Cardiac septum (tissue), 1 donor: ENCODE measurements around the gene MIDN. TPM values are rescaled to one million over a fixed set of nuclear protein-coding genes. Genes with fewer than 3 reads are reported as not detected.

Experiments used
- DNase-seq: peaks from one replicate; pipeline ENCODE4 v3.0.0-alpha.2; 2020; ENCODE audit warnings: low spot score
- intact Hi-C: fragments of 100-400 bp; cut with DNase I; formaldehyde crosslinking; loops from one replicate; pipeline ENCODE4 v1.14.0; 2022
- total RNA-seq: library from RNA; stranded (reverse); fragmentation: NEBNext Ultra II Directional; extraction: Animal tissue kit (Norgen Biotek cat#: 25700); gene quantifications from one replicate; pipeline ENCODE4 v1.2.1, GENCODE V29; 2021
- donor health status: DM: no; HTN: no; CAD: no.

Gene MIDN
- total RNA-seq, 1 donor from 2014 or later = 97.5 TPM

- intact Hi-C loops = no loop called here
- no peak for DNase-seq
These were observed 16.6 kb downstream of the MIDN start for GRCh38 chr19:1264801-1265614.

- intact Hi-C loops = loop anchor here (1.0 kb wide), 1 partner anchor 16 kb away; no protein-coding TSS in a partner anchor
- no peak for DNase-seq
These were observed 17.3 kb downstream of the MIDN start for GRCh38 chr19:1265615-1266128.

- intact Hi-C loops = loop anchor here (1.0 kb wide), 1 partner anchor 17 kb away; no protein-coding TSS in a partner anchor
- DNase-seq = peak; percentile 97
These were observed 17.9 kb downstream of the MIDN start for GRCh38 chr19:1266129-1266915.

- intact Hi-C loops = loop anchor here (1.0 kb wide), 3 partner anchors 18 to 44 kb away; no protein-coding TSS in a partner anchor
- DNase-seq = peak; percentile 93
These were observed 18.6 kb downstream of the MIDN start for GRCh38 chr19:1266916-1267476.

GRCh38 chr19:1267477-1268225, 19.3 kb downstream of the MIDN start:
- intact Hi-C loops = loop anchor here (1.0 kb wide), 2 partner anchors 23 to 44 kb away; no protein-coding TSS in a partner anchor

GRCh38 chr19:1268226-1269064, 20.1 kb downstream of the MIDN start:
- no peak for DNase-seq
- intact Hi-C loops = no loop called here

More at GRCh38 chr19:1267477-1268225, 19.3 kb downstream of the MIDN start:
- no peak for DNase-seq

- DNase-seq = peak; percentile 100
- intact Hi-C loops = no loop called here
These were observed 20.7 kb downstream of the MIDN start, which contains the start of gene CIRBP for GRCh38 chr19:1269065-1269477. TSS of gene CIRBP (plus strand) at chr19:1269332. CDS start at chr19:1270934, 1,602 bp downstream.

GRCh38 chr19:1269478-1270212, 21.3 kb downstream of the MIDN start:
- peak; percentile 94 for DNase-seq
- intact Hi-C loops = loop anchor here (5.0 kb wide), 1 partner anchor 113 kb away; the partner anchor contains the start of gene NDUFS7

- DNase-seq = no peak
- intact Hi-C loops = loop anchor here (5.0 kb wide), 1 partner anchor 112 kb away; the partner anchor contains the start of gene NDUFS7
These were observed 21.9 kb downstream of the MIDN start for GRCh38 chr19:1270213-1270853.

- no peak for DNase-seq
- intact Hi-C loops = loop anchor here (5.0 kb wide), 1 partner anchor 111 kb away; the partner anchor contains the start of gene NDUFS7
These were observed 22.6 kb downstream of the MIDN start for GRCh38 chr19:1270854-1271527.

- intact Hi-C loops = loop anchor here (5.0 kb wide), 1 partner anchor 111 kb away; the partner anchor contains the start of gene NDUFS7
- peak; percentile 75 for DNase-seq
These were observed 23.4 kb downstream of the MIDN start for GRCh38 chr19:1271528-1272422.

GRCh38 chr19:1272423-1273262, 24.3 kb downstream of the MIDN start:
- DNase-seq = no peak
- intact Hi-C loops = loop anchor here (5.0 kb wide), 1 partner anchor 110 kb away; the partner anchor contains the start of gene NDUFS7

GRCh38 chr19:1273263-1274041, 25.1 kb downstream of the MIDN start:
- peak; percentile 72 for DNase-seq
- intact Hi-C loops = loop anchor here (5.0 kb wide), 1 partner anchor 109 kb away; the partner anchor contains the start of gene NDUFS7
